Brain pericyte (primary cell): ENCODE results near the gene OR5T3.
"Not testable (repeated sequence)": the region's sequence is repeated elsewhere in the genome, so short reads cannot be mapped to it uniquely, and the experiment has no call there.

Experiments used
- DNase-seq: peaks from one replicate; pipeline ENCODE4 v3.0.0-alpha.2; 2012; ENCODE audit warnings: low read depth, low spot score

The OR5T3 gene

GRCh38 chr11:56251954-56252353, at the start of gene OR5T3:
TSS of gene OR5T3 (plus strand) at chr11:56252254. CDS start at chr11:56252254, 0 bp downstream.
- DNase-seq = no peak

GRCh38 chr11:56207790-56208189, 44.3 kb upstream of the OR5T3 start:
- DNase-seq = no peak

GRCh38 chr11:56214537-56214936, 37.5 kb upstream of the OR5T3 start:
- no peak for DNase-seq

- DNase-seq = not testable (repeated sequence)
These were observed 32.3 kb upstream of the OR5T3 start for GRCh38 chr11:56219735-56220134.

- DNase-seq = no peak
These were observed 17.9 kb upstream of the OR5T3 start, which contains the start of gene OR5T2 for GRCh38 chr11:56234155-56234554. TSS of gene OR5T2 (minus strand) at chr11:56234255. CDS start at chr11:56233062, 1,193 bp downstream.

- DNase-seq = no peak
These were observed 19.0 kb downstream of the OR5T3 start for GRCh38 chr11:56271092-56271491.

GRCh38 chr11:56273854-56274253, 21.8 kb downstream of the OR5T3 start, which contains the start of gene OR5T1:
TSS of gene OR5T1 (plus strand) at chr11:56274154. CDS start at chr11:56275639, 1,485 bp downstream.
- DNase-seq = no peak

- no peak for DNase-seq
These were observed 40.1 kb downstream of the OR5T3 start, which contains the start of gene OR8H1 for GRCh38 chr11:56292154-56292553. TSS of gene OR8H1 (minus strand) at chr11:56292254. CDS start at chr11:56291062, 1,192 bp downstream.

GRCh38 chr11:56296898-56297297, 44.8 kb downstream of the OR5T3 start:
- no peak for DNase-seq
